ENCODE results near the gene MAEL. TPM values are rescaled to one million over a fixed set of nuclear protein-coding genes. Genes with fewer than 3 reads are reported as not detected.

Gene MAEL
- total RNA-seq, 1 experiment from 2014 or later, result not detected

DNA sequence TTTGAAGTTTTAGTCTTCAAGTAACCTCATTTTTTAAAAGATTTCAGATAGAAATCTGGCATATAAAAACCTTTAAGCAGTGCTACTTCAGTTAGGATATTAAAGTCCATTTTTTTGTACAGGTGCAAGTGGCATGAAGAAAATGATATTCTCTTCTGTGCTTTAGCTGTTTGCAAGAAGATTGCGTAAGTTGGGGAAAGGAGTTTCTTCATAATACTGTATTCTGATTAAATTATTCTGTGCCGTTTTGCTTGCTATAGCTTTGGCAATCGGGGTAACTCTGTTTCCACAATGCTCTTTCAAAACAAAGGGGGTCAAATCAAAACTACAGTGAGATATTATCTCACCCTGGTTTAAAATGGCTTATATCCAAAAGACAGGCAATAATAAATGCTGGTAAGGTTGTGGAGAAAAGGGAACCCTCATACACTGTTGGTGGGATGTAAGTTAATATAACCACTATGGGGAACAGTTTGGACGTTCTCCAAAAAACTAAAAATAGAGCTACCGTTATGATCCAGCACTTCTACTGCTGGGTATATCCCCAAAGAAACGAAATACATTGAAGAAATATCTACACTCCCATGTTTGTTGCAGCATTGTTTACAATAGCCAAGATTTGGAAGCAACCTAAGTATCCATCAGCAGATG, 27.1 kb downstream of the MAEL start:
- ATAC-seq, result no peak
- POLR2A ChIA-PET, result no interaction called here

DNA sequence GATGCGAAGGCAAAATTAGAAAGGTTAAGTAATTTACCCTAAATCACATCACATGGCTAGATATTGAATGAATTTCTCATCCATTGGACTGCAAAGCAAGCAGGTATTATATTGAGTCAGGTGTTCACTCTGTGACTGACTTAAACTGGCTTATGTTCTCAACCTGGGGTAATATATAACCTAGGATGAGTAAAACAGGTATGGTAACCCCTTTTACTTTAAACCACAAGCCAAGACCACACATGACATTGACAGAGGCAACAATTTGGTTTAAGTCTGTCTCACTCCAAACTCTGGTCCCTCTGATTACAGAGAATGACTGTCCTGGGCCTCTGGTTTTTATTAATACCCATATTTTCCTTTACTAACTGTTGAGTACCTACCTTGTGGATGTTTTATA, 33.3 kb downstream of the MAEL start:
- CTCF ChIA-PET, result no interaction called here
- Histone ChIP-seq H3K9ac (ENCODE audit: low read length) (no peak overlapping the region), H2AFZ (ENCODE audit: low read depth, low read length, poor library complexity, severe bottlenecking) (no peak overlapping the region), H3K79me2 (ENCODE audit: insufficient read depth, low read length) (no peaks in the 10 kb centered on the region), H3K4me3 (replicated peaks in 1 of 2; ENCODE audit: low read depth in 1 of 2, low read length in 2 of 2) (no peak overlapping the region), H3K27ac (ENCODE audit: low read depth, low read length) (no peak overlapping the region), H3K4me2 (ENCODE audit: low read length) (no peak overlapping the region), H4K20me1 (ENCODE audit: insufficient read depth) (no peaks in the 10 kb centered on the region), H3K9me3 (ENCODE audit: control insufficient read depth in 1 of 2, insufficient read depth in 1 of 2, low read depth in 1 of 2, low read length in 2 of 2) (no peaks in the 10 kb centered on the region), H3K4me1 (ENCODE audit: control insufficient read depth in 1 of 2, insufficient read depth in 2 of 2, low read length in 2 of 2) (no peaks in the 10 kb centered on the region), H3K9me2 (ENCODE audit: insufficient read depth) (no peaks in the 10 kb centered on the region), H3K36me3 (ENCODE audit: control insufficient read depth in 1 of 2, insufficient read depth in 2 of 2, low read length in 2 of 2) (no peaks in the 10 kb centered on the region), H3K27me3 (ENCODE audit: insufficient read depth, low read length) (no peaks in the 10 kb centered on the region)
- DNase-seq (ENCODE audit: low read depth, low spot score) (no peak), ATAC-seq (no peak)
- POLR2A ChIA-PET, result no interaction called here
- intact Hi-C loops (cut with micrococcal nuclease), result no loop called here
- RAD21 ChIA-PET (ENCODE audit: low non-redundant PET in 1 of 2, low total read pairs in 2 of 2, uncharacterized antibody in 2 of 2, unreplicated experiment in 2 of 2), result no interaction called here
- no TSS peak for BruUV-seq (replicated peaks)
- TF ChIP-seq CEBPB (IDR thresholded peaks at IDR 0.05; ENCODE audit: low read depth) (no peak), SRF (IDR thresholded peaks at IDR 0.05; ENCODE audit: low read depth) (no peak), EZH2 (IDR thresholded peaks at IDR 0.05) (no peak), SP1 (IDR thresholded peaks at IDR 0.05; ENCODE audit: low read depth) (no peak), JUND (IDR thresholded peaks at IDR 0.05) (no peak), FOSL1 (IDR thresholded peaks at IDR 0.05; ENCODE audit: low read depth) (no peak), POLR2AphosphoS5 (IDR thresholded peaks at IDR 0.05; ENCODE audit: low read depth, low read length) (no peak), TCF7L2 (IDR thresholded peaks at IDR 0.05; ENCODE audit: borderline replicate concordance, extremely low read depth, insufficient read depth, insufficient read length) (no peak), EGR1 (IDR thresholded peaks at IDR 0.05; ENCODE audit: low read depth) (no peak), RAD21 (IDR thresholded peaks at IDR 0.05; ENCODE audit: low read depth) (no peak), ELF1 (IDR thresholded peaks at IDR 0.05; ENCODE audit: borderline replicate concordance, low read depth) (no peak), ZFX (IDR thresholded peaks at IDR 0.05) (no peak)
- TF ChIP-seq, protein P1, sequence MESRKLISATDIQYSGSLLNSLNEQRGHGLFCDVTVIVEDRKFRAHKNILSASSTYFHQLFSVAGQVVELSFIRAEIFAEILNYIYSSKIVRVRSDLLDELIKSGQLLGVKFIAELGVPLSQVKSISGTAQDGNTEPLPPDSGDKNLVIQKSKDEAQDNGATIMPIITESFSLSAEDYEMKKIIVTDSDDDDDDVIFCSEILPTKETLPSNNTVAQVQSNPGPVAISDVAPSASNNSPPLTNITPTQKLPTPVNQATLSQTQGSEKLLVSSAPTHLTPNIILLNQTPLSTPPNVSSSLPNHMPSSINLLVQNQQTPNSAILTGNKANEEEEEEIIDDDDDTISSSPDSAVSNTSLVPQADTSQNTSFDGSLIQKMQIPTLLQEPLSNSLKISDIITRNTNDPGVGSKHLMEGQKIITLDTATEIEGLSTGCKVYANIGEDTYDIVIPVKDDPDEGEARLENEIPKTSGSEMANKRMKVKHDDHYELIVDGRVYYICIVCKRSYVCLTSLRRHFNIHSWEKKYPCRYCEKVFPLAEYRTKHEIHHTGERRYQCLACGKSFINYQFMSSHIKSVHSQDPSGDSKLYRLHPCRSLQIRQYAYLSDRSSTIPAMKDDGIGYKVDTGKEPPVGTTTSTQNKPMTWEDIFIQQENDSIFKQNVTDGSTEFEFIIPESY (IDR thresholded peaks at IDR 0.05; ENCODE audit: extremely low read depth, insufficient replicate concordance, low read length), result no peak
- TF ChIP-seq, protein P2, sequence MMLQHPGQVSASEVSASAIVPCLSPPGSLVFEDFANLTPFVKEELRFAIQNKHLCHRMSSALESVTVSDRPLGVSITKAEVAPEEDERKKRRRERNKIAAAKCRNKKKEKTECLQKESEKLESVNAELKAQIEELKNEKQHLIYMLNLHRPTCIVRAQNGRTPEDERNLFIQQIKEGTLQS (IDR thresholded peaks at IDR 0.05), result no peak

More for the DNA sequence above, 27.1 kb downstream of the MAEL start:
- H3K9me2 ChIP-seq (ENCODE audit: insufficient read depth), result no peaks in the 10 kb centered on the region
- H3K27me3 ChIP-seq (ENCODE audit: insufficient read depth, low read length), result 0 out of 2 replicates have a peak, but pooled peaks cover 5% of the 10 kb centered on the region
- H3K4me3 ChIP-seq (replicated peaks in 1 of 2; ENCODE audit: low read depth in 1 of 2, low read length in 2 of 2), result no peak overlapping the region
- H4K20me1 ChIP-seq (ENCODE audit: insufficient read depth), result no peaks in the 10 kb centered on the region
- H2AFZ ChIP-seq (ENCODE audit: low read depth, low read length, poor library complexity, severe bottlenecking), result no peak overlapping the region
- RAD21 ChIA-PET (ENCODE audit: low non-redundant PET in 1 of 2, low total read pairs in 2 of 2, uncharacterized antibody in 2 of 2, unreplicated experiment in 2 of 2), result no interaction called here
- intact Hi-C loops (cut with micrococcal nuclease), result no loop called here
- no peak overlapping the region for H3K4me2 ChIP-seq (ENCODE audit: low read length)
- H3K79me2 ChIP-seq (ENCODE audit: insufficient read depth, low read length), result no peaks in the 10 kb centered on the region
- no peak for DNase-seq (ENCODE audit: low read depth, low spot score)
- CTCF ChIA-PET, result no interaction called here
- no peak for TF ChIP-seq JUND (IDR thresholded peaks at IDR 0.05)
- TF ChIP-seq YY1 (IDR thresholded peaks at IDR 0.05; ENCODE audit: extremely low read depth, insufficient replicate concordance, low read depth, low read length), result no peak
- no peak for TF ChIP-seq EZH2phosphoT487 (IDR thresholded peaks at IDR 0.05; ENCODE audit: borderline replicate concordance)
- no peak for TF ChIP-seq RAD21 (IDR thresholded peaks at IDR 0.05; ENCODE audit: low read depth)
- no peak for TF ChIP-seq ZFX (IDR thresholded peaks at IDR 0.05)
- TF ChIP-seq, protein P2 (IDR thresholded peaks at IDR 0.05), result no peak
- no peak for TF ChIP-seq SP1 (IDR thresholded peaks at IDR 0.05; ENCODE audit: low read depth)
- H3K36me3 ChIP-seq (ENCODE audit: control insufficient read depth in 1 of 2, insufficient read depth in 2 of 2, low read length in 2 of 2), result no peaks in the 10 kb centered on the region
- H3K4me1 ChIP-seq (ENCODE audit: control insufficient read depth in 1 of 2, insufficient read depth in 2 of 2, low read length in 2 of 2), result no peaks in the 10 kb centered on the region
- H3K9me3 ChIP-seq (ENCODE audit: control insufficient read depth in 1 of 2, insufficient read depth in 1 of 2, low read depth in 1 of 2, low read length in 2 of 2), result no peaks in the 10 kb centered on the region
- no TSS peak for BruUV-seq (replicated peaks)
- H3K27ac ChIP-seq (ENCODE audit: low read depth, low read length), result no peak overlapping the region
- no peak overlapping the region for H3K9ac ChIP-seq (ENCODE audit: low read length)
